Liver (tissue), 9 donors: ENCODE results near the gene RPS6KA6. TPM values are rescaled to one million over a fixed set of nuclear protein-coding genes. Genes with fewer than 3 reads are reported as not detected.

ENCODE experiments used
- DNase-seq: peaks from one replicate; pipeline ENCODE4 v3.0.0-alpha.2; 2017; ENCODE audit warnings: low spot score
- H3K27ac ChIP-seq, 2 donors: one replicate each; pipeline ENCODE4 v1.7.0; 2013; ENCODE audit warnings: inconsistent platforms in 2 of 2, low read length in 2 of 2, control low read depth in 1 of 2, low read depth in 1 of 2, mild to moderate bottlenecking in 1 of 2
- H3K27me3 ChIP-seq, 4 donors: one replicate each; pipeline versions ENCODE4 v1.6.1 to v1.7.0; 2013; ENCODE audit warnings: low read length in 3 of 4, inconsistent platforms in 1 of 4, mild to moderate bottlenecking in 1 of 4, moderate library complexity in 1 of 4; ENCODE audit not compliant: control insufficient read depth in 4 of 4, insufficient read depth in 4 of 4
- H3K36me3 ChIP-seq, 4 donors: one replicate each; pipeline versions ENCODE4 v1.6.1 to v1.7.0; 2013; ENCODE audit warnings: low read length in 3 of 4, mild to moderate bottlenecking in 3 of 4, low read depth in 1 of 4, moderate library complexity in 1 of 4; ENCODE audit not compliant: control insufficient read depth in 4 of 4, insufficient read depth in 3 of 4
- H3K4me1 ChIP-seq, 4 donors: one replicate each; pipeline versions ENCODE4 v1.6.1 to v1.7.0; 2013; ENCODE audit warnings: low read length in 3 of 4, mild to moderate bottlenecking in 3 of 4, moderate library complexity in 1 of 4; ENCODE audit not compliant: control insufficient read depth in 4 of 4, insufficient read depth in 4 of 4
- H3K4me3 ChIP-seq, 3 donors: one replicate each; pipeline versions ENCODE4 v1.6.1 to v1.7.0; 2013; ENCODE audit warnings: low read length in 3 of 3, control low read depth in 1 of 3, low read depth in 1 of 3, mild to moderate bottlenecking in 1 of 3
- H3K9ac ChIP-seq, 2 donors: one replicate each; pipeline ENCODE4 v1.7.0; 2013; ENCODE audit warnings: low read length in 2 of 2, mild to moderate bottlenecking in 2 of 2, moderate library complexity in 2 of 2, control low read depth in 1 of 2, low read depth in 1 of 2
- H3K9me3 ChIP-seq, 4 donors: one replicate each; pipeline versions ENCODE4 v1.6.1 to v1.7.0; 2013; ENCODE audit warnings: low read length in 3 of 4; ENCODE audit not compliant: control insufficient read depth in 4 of 4
- ATF3 ChIP-seq: IDR thresholded peaks from 2 replicates; pipeline ENCODE4 v1.6.1; 2016; ENCODE audit warnings: antibody characterized with exemption
- CTCF ChIP-seq: fragments of 150-350 bp; IDR thresholded peaks from 2 replicates; pipeline ENCODE4 v1.5.1; 2017; ENCODE audit warnings: improper control_type of control experiment, low read depth, low read length; ENCODE audit not compliant: missing input control
- EGR1 ChIP-seq, 2 donors: IDR thresholded peaks; 2 replicates each; pipeline ENCODE4 v1.6.1; 2016 to 2018; ENCODE audit warnings: antibody characterized with exemption in 2 of 2, low read depth in 2 of 2
- FOXA1 ChIP-seq: IDR thresholded peaks from 2 replicates; pipeline ENCODE4 v1.6.1; 2016; ENCODE audit warnings: antibody characterized with exemption
- FOXA2 ChIP-seq: IDR thresholded peaks from 2 replicates; pipeline ENCODE4 v1.6.1; 2016; ENCODE audit warnings: antibody characterized with exemption
- GABPA ChIP-seq, 2 donors: IDR thresholded peaks in 1 of 2; conservative IDR thresholded peaks in 1 of 2; 2 replicates each; pipeline ENCODE4 v1.6.1; 2016; ENCODE audit warnings: antibody characterized with exemption in 2 of 2, mild to moderate bottlenecking in 1 of 2, moderate library complexity in 1 of 2
- HNF4A ChIP-seq, 2 donors: conservative IDR thresholded peaks; 2 replicates each; pipeline ENCODE4 v1.6.1; 2016; ENCODE audit warnings: antibody characterized with exemption in 2 of 2, mild to moderate bottlenecking in 2 of 2
- HNF4G ChIP-seq: IDR thresholded peaks from 2 replicates; pipeline ENCODE4 v1.6.1; 2016; ENCODE audit warnings: antibody characterized with exemption
- JUND ChIP-seq, 2 donors: IDR thresholded peaks; 2 replicates each; pipeline ENCODE4 v1.6.1; 2016; ENCODE audit warnings: antibody characterized with exemption in 2 of 2
- NR2F2 ChIP-seq: IDR thresholded peaks from 2 replicates; pipeline ENCODE4 v1.6.1; 2016; ENCODE audit warnings: antibody characterized with exemption
- RAD21 ChIP-seq, 2 donors: IDR thresholded peaks; 2 replicates each; pipeline ENCODE4 v1.6.1; 2016; ENCODE audit warnings: antibody characterized with exemption in 2 of 2, mild to moderate bottlenecking in 2 of 2
- REST ChIP-seq: IDR thresholded peaks from 2 replicates; pipeline ENCODE4 v1.6.1; 2016; ENCODE audit warnings: antibody characterized with exemption, mild to moderate bottlenecking
- RXRA ChIP-seq, 2 donors: IDR thresholded peaks; 2 replicates each; pipeline ENCODE4 v1.6.1; 2017 to 2018; ENCODE audit warnings: antibody characterized with exemption in 2 of 2, mild to moderate bottlenecking in 1 of 2
- SP1 ChIP-seq: IDR thresholded peaks from 2 replicates; pipeline ENCODE4 v1.6.1; 2018; ENCODE audit warnings: antibody characterized with exemption, mild to moderate bottlenecking
- YY1 ChIP-seq: IDR thresholded peaks from 2 replicates; pipeline ENCODE4 v1.6.1; 2016; ENCODE audit warnings: antibody characterized with exemption, mild to moderate bottlenecking
- ZBTB33 ChIP-seq: IDR thresholded peaks from 2 replicates; pipeline ENCODE4 v1.6.1; 2016; ENCODE audit warnings: antibody characterized with exemption
- WGBS: extraction: QIAGEN DNeasy Blood & Tissue Kit; methylation state at CpG from one replicate; pipeline ENCODE4 v1.1.7; 2013; 5-methylcytosine and 5-hydroxymethylcytosine counted together
- polyA plus RNA-seq, 2 donors: library from polyadenylated mRNA; stranded (reverse) in 1 of 2; unstranded in 1 of 2; fragments of 200-250 nt in 1 of 2; fragments of >200 nt in 1 of 2; fragmentation: Nextera tagmentation in 1 of 2; extraction: Ambion mirVana in 1 of 2; gene quantifications; one replicate each; pipeline versions ENCODE4 v1.2.1 to v1.2.3, GENCODE V29; 2013 to 2015
- total RNA-seq, 2 donors: library from RNA; depleted of rRNA; stranded (reverse); fragments of >200 nt; gene quantifications; one replicate each; pipeline ENCODE4 v1.2.3, GENCODE V29; 2014
- donor health status: healthy.
- donor health status: healthy.
- donor health status: healthy.
- donor health status: healthy.
- donor health status: healthy.

Gene RPS6KA6
- total and polyA plus RNA-seq, 4 donors: 0.39 to 1.9 (median 0.91) TPM

- TF ChIP-seq HNF4A (conservative IDR thresholded peaks at IDR 0.05) (no peak), SP1 (no peak), RXRA (IDR thresholded peaks at IDR 0.05) (no peak), FOXA1 (no peak), ATF3 (no peak), FOXA2 (no peak), JUND (IDR thresholded peaks at IDR 0.05) (no peak)
- no peak for DNase-seq
- Histone ChIP-seq H3K27me3 (no peaks in the 10 kb centered on the region), H3K9me3 (no peaks in the 10 kb centered on the region), H3K4me1 (no peaks in the 10 kb centered on the region), H3K36me3 (no peaks in the 10 kb centered on the region), H3K4me3 (no peak overlapping the region), H3K9ac (no peak overlapping the region), H3K27ac (no peak overlapping the region)
- WGBS: 85% methylated on average over 3 of the region's 3 CpGs
Measured at GRCh38 chrX:84144991-84145390, 43.0 kb downstream of the RPS6KA6 start.

- Histone ChIP-seq H3K27me3 (no peaks in the 10 kb centered on the region), H3K4me3 (no peak overlapping the region), H3K4me1 (no peaks in the 10 kb centered on the region), H3K9ac (no peak overlapping the region), H3K9me3 (no peaks in the 10 kb centered on the region), H3K27ac (no peak overlapping the region), H3K36me3 (no peaks in the 10 kb centered on the region)
- TF ChIP-seq REST (no peak), NR2F2 (no peak), RAD21 (IDR thresholded peaks at IDR 0.05) (no peak), YY1 (no peak), GABPA (IDR thresholded peaks at IDR 0.05 in 1 of 2, conservative IDR thresholded peaks at IDR 0.05 in 1 of 2) (no peak), FOXA1 (no peak), ZBTB33 (no peak), RXRA (IDR thresholded peaks at IDR 0.05) (no peak), FOXA2 (no peak)
- WGBS: 95% methylated on average over 1 of the region's 1 CpG
- no peak for DNase-seq
Measured at GRCh38 chrX:84144281-84144680, 43.7 kb downstream of the RPS6KA6 start.

- no peak for DNase-seq
- H3K36me3 ChIP-seq: no peaks in the 10 kb centered on the region
- H3K27me3 ChIP-seq: no peaks in the 10 kb centered on the region
- H3K9ac ChIP-seq: no peak overlapping the region
- no peak overlapping the region for H3K4me3 ChIP-seq
- no peaks in the 10 kb centered on the region for H3K4me1 ChIP-seq
- no peak overlapping the region for H3K27ac ChIP-seq
- WGBS: 61% methylated on average over 2 of the region's 2 CpGs
- no peaks in the 10 kb centered on the region for H3K9me3 ChIP-seq
- TF ChIP-seq SP1 (no peak), CTCF (no peak), RXRA (IDR thresholded peaks at IDR 0.05) (no peak), JUND (IDR thresholded peaks at IDR 0.05) (no peak), HNF4A (conservative IDR thresholded peaks at IDR 0.05) (no peak), ZBTB33 (no peak), HNF4G (no peak), GABPA (IDR thresholded peaks at IDR 0.05 in 1 of 2, conservative IDR thresholded peaks at IDR 0.05 in 1 of 2) (no peak), FOXA2 (no peak), EGR1 (IDR thresholded peaks at IDR 0.05; ENCODE audit: low read depth in 2 of 2) (no peak)
Measured at GRCh38 chrX:84133023-84133422, 55.0 kb downstream of the RPS6KA6 start.
